Diencephalon (tissue), 1 donor: ENCODE measurements around the gene POU4F3. TPM values are rescaled to one million over a fixed set of nuclear protein-coding genes. Genes with fewer than 3 reads are reported as not detected.

Experiments used
- total RNA-seq: library from RNA; depleted of rRNA; stranded (reverse); fragments of >200 nt; gene quantifications from one replicate; pipeline ENCODE4 v1.2.3, GENCODE V29; 2014

Gene POU4F3
- not detected for total RNA-seq

GRCh38 chr5:146338774-146339714 is at the start of gene POU4F3:
TSS of gene POU4F3 (plus strand) at chr5:146338839. CDS start at chr5:146339113, 274 bp downstream.

Other genes starting within 250 kb of the POU4F3 start
- gene PLAC8L1, start 233.3 kb upstream of the POU4F3 start, total RNA-seq, result 0.69 TPM
- gene LARS1, start 156.2 kb upstream of the POU4F3 start, total RNA-seq, result 143 TPM
- 43.4 TPM for gene RBM27, start 135.2 kb upstream of the POU4F3 start, total RNA-seq
- gene TCERG1, start 108.5 kb downstream of the POU4F3 start, total RNA-seq, result 82.4 TPM
- gene GPR151, start 177.4 kb downstream of the POU4F3 start, total RNA-seq, result 0.46 TPM